Chondrocyte (in vitro differentiated cells): ENCODE results near the gene SMG7. TPM values are rescaled to one million over a fixed set of nuclear protein-coding genes. Genes with fewer than 3 reads are reported as not detected.

Experiments
- DNase-seq: peaks from one replicate; pipeline ENCODE4 v3.0.0; 2021; ENCODE audit warnings: mixed read lengths, low spot score
- H3K27ac Mint-ChIP-seq: one replicate; pipeline ENCODE4 v1.8.0; 2021; ENCODE audit warnings: mild to moderate bottlenecking, moderate library complexity, mixed read lengths; ENCODE audit not compliant: unreplicated experiment
- H3K27me3 Mint-ChIP-seq: 2 replicates; pipeline ENCODE4 v1.8.0; 2021; ENCODE audit warnings: low read depth, mixed read lengths
- H3K36me3 Mint-ChIP-seq: 2 replicates; pipeline ENCODE4 v1.8.0; 2021; ENCODE audit warnings: low read depth, mixed read lengths
- H3K4me1 Mint-ChIP-seq: 2 replicates; pipeline ENCODE4 v1.8.0; 2021; ENCODE audit warnings: low read depth, mild to moderate bottlenecking, mixed read lengths
- H3K4me3 Mint-ChIP-seq: one replicate; pipeline ENCODE4 v1.8.0; 2021; ENCODE audit warnings: mild to moderate bottlenecking, moderate library complexity, mixed read lengths; ENCODE audit not compliant: unreplicated experiment
- H3K9me3 Mint-ChIP-seq: 2 replicates; pipeline ENCODE4 v1.8.0; 2021; ENCODE audit warnings: low read depth, mixed read lengths
- total RNA-seq: library from RNA; stranded (reverse); gene quantifications from 3 replicates; pipeline ENCODE4 v1.2.1, GENCODE V29; 2021
- TF ChIP-seq, protein P1 (sequence below): fragments of 200-600 bp; sonication (generic); IDR thresholded peaks from 2 replicates; pipeline ENCODE4 v1.5.0; 2021; ENCODE audit warnings: antibody characterized with exemption, mild to moderate bottlenecking, moderate library complexity

The SMG7 gene
- total RNA-seq, 1 donor from 2014 or later = 49.4 TPM

GRCh38 chr1:183566026-183566425 is 93.7 kb downstream of the SMG7 start:
- Mint-ChIP-seq H3K4me3 (no peak overlapping the region), H3K9me3 (no peaks in the 10 kb centered on the region), H3K27ac (no peak overlapping the region), H3K4me1 (peaks cover 27% of the 10 kb centered on the region), H3K27me3 (no peaks in the 10 kb centered on the region), H3K36me3 (peaks cover 2% of the 10 kb centered on the region)
- no peak for DNase-seq
- TF ChIP-seq, protein P1, sequence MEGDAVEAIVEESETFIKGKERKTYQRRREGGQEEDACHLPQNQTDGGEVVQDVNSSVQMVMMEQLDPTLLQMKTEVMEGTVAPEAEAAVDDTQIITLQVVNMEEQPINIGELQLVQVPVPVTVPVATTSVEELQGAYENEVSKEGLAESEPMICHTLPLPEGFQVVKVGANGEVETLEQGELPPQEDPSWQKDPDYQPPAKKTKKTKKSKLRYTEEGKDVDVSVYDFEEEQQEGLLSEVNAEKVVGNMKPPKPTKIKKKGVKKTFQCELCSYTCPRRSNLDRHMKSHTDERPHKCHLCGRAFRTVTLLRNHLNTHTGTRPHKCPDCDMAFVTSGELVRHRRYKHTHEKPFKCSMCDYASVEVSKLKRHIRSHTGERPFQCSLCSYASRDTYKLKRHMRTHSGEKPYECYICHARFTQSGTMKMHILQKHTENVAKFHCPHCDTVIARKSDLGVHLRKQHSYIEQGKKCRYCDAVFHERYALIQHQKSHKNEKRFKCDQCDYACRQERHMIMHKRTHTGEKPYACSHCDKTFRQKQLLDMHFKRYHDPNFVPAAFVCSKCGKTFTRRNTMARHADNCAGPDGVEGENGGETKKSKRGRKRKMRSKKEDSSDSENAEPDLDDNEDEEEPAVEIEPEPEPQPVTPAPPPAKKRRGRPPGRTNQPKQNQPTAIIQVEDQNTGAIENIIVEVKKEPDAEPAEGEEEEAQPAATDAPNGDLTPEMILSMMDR = no peak

- no peak overlapping the region for H3K4me3 Mint-ChIP-seq
- no peak for DNase-seq
Observed at GRCh38 chr1:183567584-183567983, 95.3 kb downstream of the SMG7 start.

GRCh38 chr1:183568176-183569021 is 96.1 kb downstream of the SMG7 start:
- H3K27ac Mint-ChIP-seq = peak overlapping the region; percentile 69
- peaks cover 33% of the 10 kb centered on the region for H3K4me1 Mint-ChIP-seq
- no peak for DNase-seq

More at GRCh38 chr1:183567584-183567983, 95.3 kb downstream of the SMG7 start:
- Mint-ChIP-seq H3K4me1 (peaks cover 33% of the 10 kb centered on the region), H3K9me3 (no peaks in the 10 kb centered on the region), H3K36me3 (peaks cover 2% of the 10 kb centered on the region), H3K27ac (peak overlapping the region; percentile 69), H3K27me3 (no peaks in the 10 kb centered on the region)
- TF ChIP-seq, protein P1 = no peak

DNA sequence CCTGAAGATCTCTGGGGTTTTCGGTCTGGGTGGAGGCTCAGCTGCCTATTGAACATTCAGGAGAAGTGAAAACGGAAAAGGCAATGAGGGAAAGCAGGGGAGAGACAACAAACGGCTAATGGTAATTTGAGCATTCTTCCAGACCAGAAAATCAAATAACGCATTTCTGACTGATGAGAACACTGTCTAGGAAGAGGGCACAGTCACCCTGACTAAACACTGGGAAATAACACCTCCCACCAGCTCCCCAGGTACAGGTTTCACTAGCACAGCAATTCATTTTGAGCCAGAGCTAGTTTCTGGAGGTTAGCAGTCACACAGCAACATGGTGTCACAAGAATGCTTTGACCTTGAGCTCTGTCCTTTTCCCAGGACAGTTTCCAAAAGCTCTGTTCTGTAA is 96.8 kb downstream of the SMG7 start:
- H3K27ac Mint-ChIP-seq = peak overlapping the region; percentile 69
- H3K4me3 Mint-ChIP-seq = no peak overlapping the region
- no peak for DNase-seq
- H3K36me3 Mint-ChIP-seq = no peaks in the 10 kb centered on the region
- H3K4me1 Mint-ChIP-seq = peaks cover 35% of the 10 kb centered on the region
- TF ChIP-seq, protein P1 = no peak
- H3K9me3 Mint-ChIP-seq = no peaks in the 10 kb centered on the region
- no peaks in the 10 kb centered on the region for H3K27me3 Mint-ChIP-seq

More at GRCh38 chr1:183568176-183569021, 96.1 kb downstream of the SMG7 start:
- TF ChIP-seq, protein P1 = no peak
- no peak overlapping the region for H3K4me3 Mint-ChIP-seq
- no peaks in the 10 kb centered on the region for H3K36me3 Mint-ChIP-seq
- H3K27me3 Mint-ChIP-seq = no peaks in the 10 kb centered on the region
- H3K9me3 Mint-ChIP-seq = no peaks in the 10 kb centered on the region

GRCh38 chr1:183569801-183570200 is 97.5 kb downstream of the SMG7 start:
- H3K27ac Mint-ChIP-seq = peak overlapping the region; percentile 14
- TF ChIP-seq, protein P1 = no peak
- H3K36me3 Mint-ChIP-seq = no peaks in the 10 kb centered on the region
- peaks cover 41% of the 10 kb centered on the region for H3K4me1 Mint-ChIP-seq
- no peak overlapping the region for H3K4me3 Mint-ChIP-seq
- H3K9me3 Mint-ChIP-seq = no peaks in the 10 kb centered on the region
- DNase-seq = no peak
- H3K27me3 Mint-ChIP-seq = no peaks in the 10 kb centered on the region
